Panc1 (cell line): ENCODE results near the gene RABL6. TPM values are rescaled to one million over a fixed set of nuclear protein-coding genes. Genes with fewer than 3 reads are reported as not detected.

Source experiments
- ATAC-seq: fragments of 200-7000 bp; cut with Tn5 transposase; 2 replicates; pipeline ENCODE4 v1.9.1; 2020; ENCODE audit warnings: mild to moderate bottlenecking, moderate library complexity
- BruUV-seq: library from RNA; stranded (reverse); fragments of 400-500 nt; replicated peaks from 2 replicates; lab custom pipeline; 2021; lab: Mats Ljungman, UMichigan
- CTCF ChIA-PET: fragments of 300-600 bp; sonication (Branson Sonifier 250); formaldehyde crosslinking; loops from one replicate; lab custom pipeline; 2022; ENCODE audit warnings: antibody characterized with exemption; lab: Charles Lee
- POLR2A ChIA-PET: fragments of 300-600 bp; sonication (Branson Sonifier 250); formaldehyde crosslinking; loops from one replicate; lab custom pipeline; 2022; ENCODE audit warnings: antibody characterized with exemption; lab: Charles Lee
- DNase-seq: peaks from one replicate; pipeline ENCODE4 v3.0.0-alpha.2; 2010; ENCODE audit warnings: low read depth, low spot score
- H3K27ac ChIP-seq: 2 replicates; pipeline ENCODE4 v1.5.1; 2011; ENCODE audit warnings: mild to moderate bottlenecking, low read length, inconsistent platforms
- H3K27me3 ChIP-seq: fragments of 200-500 bp; sonication (Bioruptor generic); 2 replicates; pipeline ENCODE4 v1.6.0; 2014; ENCODE audit warnings: low read length, inconsistent platforms; ENCODE audit not compliant: control insufficient read depth, insufficient read depth
- H3K36me3 ChIP-seq: fragments of 200-500 bp; sonication (Bioruptor generic); 2 replicates; pipeline ENCODE4 v1.5.1; 2014; ENCODE audit warnings: inconsistent platforms, mild to moderate bottlenecking, low read length, moderate library complexity; ENCODE audit not compliant: control insufficient read depth, insufficient read depth
- H3K4me1 ChIP-seq: 2 replicates; pipeline ENCODE4 v1.5.1; 2011; ENCODE audit warnings: inconsistent platforms, mild to moderate bottlenecking, low read length, moderate library complexity; ENCODE audit not compliant: control insufficient read depth, insufficient read depth
- H3K4me3 ChIP-seq, 2 experiments: 2 replicates each; pipeline ENCODE4 v1.5.1; 2011 to 2012; ENCODE audit warnings: low read depth in 2 of 2, low read length in 2 of 2, mild to moderate bottlenecking in 2 of 2, inconsistent platforms in 1 of 2, moderate library complexity in 1 of 2
- H3K9me3 ChIP-seq: fragments of 200-500 bp; sonication (Bioruptor generic); 2 replicates; pipeline ENCODE4 v1.5.1; 2014; ENCODE audit warnings: low read depth, mild to moderate bottlenecking, inconsistent platforms, low read length, moderate library complexity; ENCODE audit not compliant: control insufficient read depth, insufficient read depth
- POLR2AphosphoS5 ChIP-seq: IDR thresholded peaks from 2 replicates; pipeline ENCODE4 v1.6.1; 2012; ENCODE audit warnings: mild to moderate bottlenecking, low read depth, low read length, moderate library complexity
- SIN3A ChIP-seq: IDR thresholded peaks from 2 replicates; pipeline ENCODE4 v1.6.1; 2012; ENCODE audit warnings: low read depth, mild to moderate bottlenecking, low read length, moderate library complexity, borderline replicate concordance; ENCODE audit not compliant: insufficient read depth
- TCF7L2 ChIP-seq: IDR thresholded peaks from 2 replicates; pipeline ENCODE4 v1.6.1; 2011; ENCODE audit warnings: mild to moderate bottlenecking, low read depth, low read length, inconsistent platforms
- in situ Hi-C: cut with HindIII; loops from 2 replicates; pipeline ENCODE4 v1.10.0; 2016; ENCODE audit warnings: low sequenced_read_pairs, low pct_unique_long_range_greater_than_20kb
- intact Hi-C: fragments of 100-400 bp; cut with micrococcal nuclease; formaldehyde crosslinking; loops from one replicate; pipeline ENCODE4 v1.10.0; 2022; ENCODE audit not compliant: unreplicated experiment
- total RNA-seq: library from RNA; stranded (reverse); gene quantifications from one replicate; pipeline ENCODE4 v1.2.1, GENCODE V29; 2021; ENCODE audit not compliant: unreplicated experiment
- TF ChIP-seq, protein P1 (sequence below), 2 experiments: IDR thresholded peaks; 2 replicates each; pipeline ENCODE4 v1.6.1; 2011 to 2012; ENCODE audit warnings: low read depth in 2 of 2, control low read depth in 1 of 2, low read length in 1 of 2, mild to moderate bottlenecking in 1 of 2, moderate library complexity in 1 of 2; ENCODE audit not compliant: insufficient read depth in 1 of 2
- TF ChIP-seq, protein P2 (sequence below): fragments of 450-650 bp; IDR thresholded peaks from 2 replicates; pipeline ENCODE4 v1.5.1; 2017; ENCODE audit warnings: mild to moderate bottlenecking

The RABL6 gene
- total RNA-seq, 1 experiment from 2014 or later: 106 TPM

DNA sequence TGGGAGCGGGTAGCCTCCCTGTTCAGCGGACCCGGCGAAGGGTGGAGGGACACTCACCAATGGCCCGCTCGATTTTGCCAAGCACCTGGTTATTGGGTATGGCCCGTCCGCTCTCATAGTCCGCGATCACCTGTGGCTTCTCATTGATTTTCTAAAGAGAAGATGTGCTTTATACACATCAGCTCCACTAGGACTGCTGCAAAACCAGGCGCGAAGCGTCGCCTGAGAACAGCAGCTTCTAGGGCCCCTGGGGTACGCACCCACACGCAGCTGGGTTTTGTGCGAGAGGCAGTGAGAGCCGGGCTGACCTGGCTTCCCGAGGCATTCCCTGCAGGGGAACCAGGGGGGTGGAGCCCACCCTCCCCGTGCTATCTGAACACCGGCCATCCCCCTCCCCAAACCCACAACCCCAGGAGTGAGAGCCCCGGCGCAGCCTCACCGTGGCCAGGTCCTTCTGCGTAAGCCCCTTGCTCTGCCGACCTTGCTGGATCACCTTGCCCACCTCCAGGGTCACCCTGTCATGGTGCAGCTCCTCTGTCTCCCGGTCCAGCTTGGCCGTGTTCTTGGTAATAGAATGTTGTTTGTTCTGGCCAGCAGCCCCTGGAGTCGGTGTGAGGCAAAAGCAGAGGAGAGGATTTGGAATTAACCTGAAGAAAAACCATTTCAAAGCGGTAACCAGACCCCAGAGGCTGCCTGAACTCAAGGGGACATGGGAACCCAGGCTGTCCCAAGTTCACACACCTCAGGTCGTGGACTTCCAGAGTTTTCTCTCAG, 55.3 kb downstream of the RABL6 start:
- no peaks in the 10 kb centered on the region for H3K27me3 ChIP-seq
- H3K27ac ChIP-seq: no peak overlapping the region
- BruUV-seq: no TSS peak
- TF ChIP-seq TCF7L2 (no peak), POLR2AphosphoS5 (no peak), SIN3A (no peak)
- TF ChIP-seq, protein P1, sequence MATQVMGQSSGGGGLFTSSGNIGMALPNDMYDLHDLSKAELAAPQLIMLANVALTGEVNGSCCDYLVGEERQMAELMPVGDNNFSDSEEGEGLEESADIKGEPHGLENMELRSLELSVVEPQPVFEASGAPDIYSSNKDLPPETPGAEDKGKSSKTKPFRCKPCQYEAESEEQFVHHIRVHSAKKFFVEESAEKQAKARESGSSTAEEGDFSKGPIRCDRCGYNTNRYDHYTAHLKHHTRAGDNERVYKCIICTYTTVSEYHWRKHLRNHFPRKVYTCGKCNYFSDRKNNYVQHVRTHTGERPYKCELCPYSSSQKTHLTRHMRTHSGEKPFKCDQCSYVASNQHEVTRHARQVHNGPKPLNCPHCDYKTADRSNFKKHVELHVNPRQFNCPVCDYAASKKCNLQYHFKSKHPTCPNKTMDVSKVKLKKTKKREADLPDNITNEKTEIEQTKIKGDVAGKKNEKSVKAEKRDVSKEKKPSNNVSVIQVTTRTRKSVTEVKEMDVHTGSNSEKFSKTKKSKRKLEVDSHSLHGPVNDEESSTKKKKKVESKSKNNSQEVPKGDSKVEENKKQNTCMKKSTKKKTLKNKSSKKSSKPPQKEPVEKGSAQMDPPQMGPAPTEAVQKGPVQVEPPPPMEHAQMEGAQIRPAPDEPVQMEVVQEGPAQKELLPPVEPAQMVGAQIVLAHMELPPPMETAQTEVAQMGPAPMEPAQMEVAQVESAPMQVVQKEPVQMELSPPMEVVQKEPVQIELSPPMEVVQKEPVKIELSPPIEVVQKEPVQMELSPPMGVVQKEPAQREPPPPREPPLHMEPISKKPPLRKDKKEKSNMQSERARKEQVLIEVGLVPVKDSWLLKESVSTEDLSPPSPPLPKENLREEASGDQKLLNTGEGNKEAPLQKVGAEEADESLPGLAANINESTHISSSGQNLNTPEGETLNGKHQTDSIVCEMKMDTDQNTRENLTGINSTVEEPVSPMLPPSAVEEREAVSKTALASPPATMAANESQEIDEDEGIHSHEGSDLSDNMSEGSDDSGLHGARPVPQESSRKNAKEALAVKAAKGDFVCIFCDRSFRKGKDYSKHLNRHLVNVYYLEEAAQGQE (IDR thresholded peaks at IDR 0.05; ENCODE audit: insufficient read depth in 1 of 2, low read depth in 2 of 2, low read length in 1 of 2): no peak
- TF ChIP-seq, protein P2, sequence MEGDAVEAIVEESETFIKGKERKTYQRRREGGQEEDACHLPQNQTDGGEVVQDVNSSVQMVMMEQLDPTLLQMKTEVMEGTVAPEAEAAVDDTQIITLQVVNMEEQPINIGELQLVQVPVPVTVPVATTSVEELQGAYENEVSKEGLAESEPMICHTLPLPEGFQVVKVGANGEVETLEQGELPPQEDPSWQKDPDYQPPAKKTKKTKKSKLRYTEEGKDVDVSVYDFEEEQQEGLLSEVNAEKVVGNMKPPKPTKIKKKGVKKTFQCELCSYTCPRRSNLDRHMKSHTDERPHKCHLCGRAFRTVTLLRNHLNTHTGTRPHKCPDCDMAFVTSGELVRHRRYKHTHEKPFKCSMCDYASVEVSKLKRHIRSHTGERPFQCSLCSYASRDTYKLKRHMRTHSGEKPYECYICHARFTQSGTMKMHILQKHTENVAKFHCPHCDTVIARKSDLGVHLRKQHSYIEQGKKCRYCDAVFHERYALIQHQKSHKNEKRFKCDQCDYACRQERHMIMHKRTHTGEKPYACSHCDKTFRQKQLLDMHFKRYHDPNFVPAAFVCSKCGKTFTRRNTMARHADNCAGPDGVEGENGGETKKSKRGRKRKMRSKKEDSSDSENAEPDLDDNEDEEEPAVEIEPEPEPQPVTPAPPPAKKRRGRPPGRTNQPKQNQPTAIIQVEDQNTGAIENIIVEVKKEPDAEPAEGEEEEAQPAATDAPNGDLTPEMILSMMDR: no peak
- peaks cover 25% of the 10 kb centered on the region for H3K4me1 ChIP-seq
- CTCF ChIA-PET: no interaction called here
- DNase-seq: no peak
- ATAC-seq: no peak
- POLR2A ChIA-PET: no interaction called here
- no peak overlapping the region for H3K4me3 ChIP-seq
- intact Hi-C loops: no loop called here
- no peaks in the 10 kb centered on the region; the same call in 1 of the 2 replicates for H3K36me3 ChIP-seq
- in situ Hi-C loops: no loop called here
- H3K9me3 ChIP-seq: no peaks in the 10 kb centered on the region

DNA sequence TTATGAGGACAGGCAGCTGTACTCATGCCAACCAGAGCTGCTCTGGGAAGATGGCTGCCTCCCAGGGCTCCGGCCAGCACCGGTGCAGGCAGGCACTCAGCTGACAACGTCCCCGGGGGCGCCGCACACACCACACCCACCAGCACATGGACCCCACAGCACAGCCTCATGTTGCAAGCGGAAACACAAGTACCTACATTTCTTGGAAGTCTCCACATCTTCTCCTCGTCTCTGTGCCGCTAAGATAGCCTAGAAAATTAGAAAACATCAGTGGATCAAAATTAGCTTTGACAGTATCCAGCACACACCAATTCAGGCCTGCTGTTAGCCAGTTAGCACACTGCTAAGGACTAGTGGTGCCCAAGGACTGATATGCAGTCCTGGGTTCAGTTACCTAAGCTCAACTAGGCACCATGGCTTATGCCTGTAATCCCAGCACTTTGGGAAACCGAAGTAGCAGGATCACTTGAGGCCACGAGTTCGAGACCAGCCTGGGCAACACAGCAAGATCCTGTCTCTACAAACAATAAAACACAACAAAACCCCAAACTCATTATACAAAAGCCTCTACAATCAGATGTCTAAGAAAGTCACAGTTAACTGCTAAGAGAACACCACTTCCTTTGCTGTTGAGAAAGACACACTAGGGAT, 56.0 kb downstream of the RABL6 start:
- no peaks in the 10 kb centered on the region for H3K27me3 ChIP-seq
- TF ChIP-seq POLR2AphosphoS5: no peak
- TF ChIP-seq SIN3A: no peak
- TF ChIP-seq, protein P2: no peak
- TF ChIP-seq, protein P1 (IDR thresholded peaks at IDR 0.05; ENCODE audit: insufficient read depth in 1 of 2, low read depth in 2 of 2, low read length in 1 of 2): no peak
- TF ChIP-seq TCF7L2: no peak
- no peak overlapping the region for H3K4me3 ChIP-seq
- in situ Hi-C loops: no loop called here
- no peaks in the 10 kb centered on the region; the same call in 1 of the 2 replicates for H3K36me3 ChIP-seq
- ChIA-PET CTCF (no interaction called here), POLR2A (no interaction called here)
- no peaks in the 10 kb centered on the region for H3K9me3 ChIP-seq
- intact Hi-C loops: no loop called here
- H3K4me1 ChIP-seq: peaks cover 19% of the 10 kb centered on the region
- no peak overlapping the region for H3K27ac ChIP-seq
- BruUV-seq: no TSS peak
- DNase-seq (no peak), ATAC-seq (no peak)
